GM06990 (cell line): ENCODE results near the gene CACNA2D2.

ENCODE experiments used
- DNase-seq: peaks from one replicate; pipeline ENCODE4 v3.0.0-alpha.2; 2011; ENCODE audit not compliant: insufficient read length; ENCODE audit errors: extremely low read depth
- H3K27me3 ChIP-seq: replicated peaks from 2 replicates; pipeline ENCODE4 v1.6.0; 2011; ENCODE audit warnings: low read length; ENCODE audit not compliant: control insufficient read depth, insufficient read depth
- H3K36me3 ChIP-seq: 2 replicates; pipeline ENCODE4 v1.5.1; 2011; ENCODE audit warnings: low read length; ENCODE audit not compliant: control insufficient read depth, insufficient read depth
- H3K4me3 ChIP-seq: replicated peaks from 2 replicates; pipeline ENCODE4 v1.5.1; 2011; ENCODE audit warnings: low read depth, mild to moderate bottlenecking, control low read depth, low read length
- TF ChIP-seq, protein P1 (sequence below): IDR thresholded peaks from 2 replicates; pipeline ENCODE4 v1.5.1; 2011; ENCODE audit warnings: low read length, control low read depth, mild to moderate bottlenecking, inconsistent platforms; ENCODE audit not compliant: insufficient read depth, poor library complexity, severe bottlenecking

CACNA2D2 gene

DNA sequence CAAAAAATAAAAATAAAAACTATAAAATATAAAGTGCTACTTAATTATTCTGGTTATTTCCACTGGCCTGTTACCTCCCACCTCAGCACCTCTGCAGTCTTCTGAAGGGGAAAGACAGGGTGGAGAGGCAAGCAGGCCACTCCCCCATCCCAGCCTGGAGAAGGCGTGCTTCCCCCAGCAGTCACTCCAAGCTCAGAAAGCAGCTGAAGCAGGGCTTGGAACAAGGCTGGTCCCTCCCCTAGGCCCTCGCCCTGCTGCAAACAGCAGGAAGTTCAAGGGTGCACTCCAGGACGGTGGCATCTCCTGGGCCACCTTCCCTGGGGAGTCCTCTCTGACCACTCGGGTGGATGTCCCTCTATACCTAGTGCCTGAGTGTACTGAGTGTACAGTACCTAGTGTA lies 21.4 kb downstream of the CACNA2D2 start:
- no peaks in the 10 kb centered on the region for H3K36me3 ChIP-seq
- H3K27me3 ChIP-seq, result peaks cover 1% of the 10 kb centered on the region
- TF ChIP-seq, protein P1, sequence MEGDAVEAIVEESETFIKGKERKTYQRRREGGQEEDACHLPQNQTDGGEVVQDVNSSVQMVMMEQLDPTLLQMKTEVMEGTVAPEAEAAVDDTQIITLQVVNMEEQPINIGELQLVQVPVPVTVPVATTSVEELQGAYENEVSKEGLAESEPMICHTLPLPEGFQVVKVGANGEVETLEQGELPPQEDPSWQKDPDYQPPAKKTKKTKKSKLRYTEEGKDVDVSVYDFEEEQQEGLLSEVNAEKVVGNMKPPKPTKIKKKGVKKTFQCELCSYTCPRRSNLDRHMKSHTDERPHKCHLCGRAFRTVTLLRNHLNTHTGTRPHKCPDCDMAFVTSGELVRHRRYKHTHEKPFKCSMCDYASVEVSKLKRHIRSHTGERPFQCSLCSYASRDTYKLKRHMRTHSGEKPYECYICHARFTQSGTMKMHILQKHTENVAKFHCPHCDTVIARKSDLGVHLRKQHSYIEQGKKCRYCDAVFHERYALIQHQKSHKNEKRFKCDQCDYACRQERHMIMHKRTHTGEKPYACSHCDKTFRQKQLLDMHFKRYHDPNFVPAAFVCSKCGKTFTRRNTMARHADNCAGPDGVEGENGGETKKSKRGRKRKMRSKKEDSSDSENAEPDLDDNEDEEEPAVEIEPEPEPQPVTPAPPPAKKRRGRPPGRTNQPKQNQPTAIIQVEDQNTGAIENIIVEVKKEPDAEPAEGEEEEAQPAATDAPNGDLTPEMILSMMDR, result no peak
- no peak for DNase-seq
- H3K4me3 ChIP-seq, result no peak overlapping the region

DNA sequence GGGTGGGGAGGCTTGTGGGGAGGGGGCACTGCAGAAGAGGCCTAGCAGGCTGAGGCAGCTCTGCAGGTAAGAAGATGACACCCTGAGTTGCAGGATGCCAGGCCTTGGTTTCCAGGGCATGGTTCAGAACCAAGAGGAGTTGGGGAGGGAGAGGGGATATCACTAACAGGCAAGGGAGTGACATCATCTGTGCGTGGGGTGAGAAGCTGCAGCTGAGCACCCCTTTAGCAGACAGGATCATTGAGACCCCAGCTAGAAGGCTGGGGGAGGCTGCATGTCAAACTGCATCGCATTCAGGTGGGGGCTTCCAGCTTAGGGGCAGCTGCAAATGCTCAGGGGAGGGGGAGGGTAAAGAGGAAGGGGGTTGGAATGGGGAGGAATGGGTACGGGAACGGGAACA lies 23.0 kb downstream of the CACNA2D2 start:
- DNase-seq, result no peak
- H3K27me3 ChIP-seq, result peaks cover 1% of the 10 kb centered on the region
- no peaks in the 10 kb centered on the region for H3K36me3 ChIP-seq

DNA sequence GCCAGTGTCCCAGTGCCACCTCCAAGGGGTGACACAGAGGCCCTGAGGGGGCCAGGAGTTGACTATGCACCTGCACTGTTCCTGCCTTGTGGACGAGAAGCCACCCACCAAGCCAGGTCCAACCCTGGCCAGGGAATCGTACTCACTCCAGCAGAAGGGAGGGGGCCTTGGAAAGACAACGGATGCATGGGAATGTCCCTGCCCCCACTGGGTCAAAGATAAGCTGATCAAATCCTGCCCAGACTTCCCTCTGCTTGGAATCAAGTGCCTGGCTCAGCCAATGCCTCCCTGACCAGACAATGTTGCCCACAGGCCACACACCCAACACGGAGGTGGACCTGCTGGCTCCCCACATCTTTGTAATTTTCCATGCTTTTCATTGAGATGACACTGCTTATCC lies 23.9 kb downstream of the CACNA2D2 start:
- TF ChIP-seq, protein P1, result no peak
- peaks cover 2% of the 10 kb centered on the region for H3K27me3 ChIP-seq
- H3K4me3 ChIP-seq, result no peak overlapping the region
- no peak for DNase-seq
- no peaks in the 10 kb centered on the region for H3K36me3 ChIP-seq

More for the DNA sequence above, 23.0 kb downstream of the CACNA2D2 start:
- TF ChIP-seq, protein P1, result no peak
- no peak overlapping the region for H3K4me3 ChIP-seq

DNA sequence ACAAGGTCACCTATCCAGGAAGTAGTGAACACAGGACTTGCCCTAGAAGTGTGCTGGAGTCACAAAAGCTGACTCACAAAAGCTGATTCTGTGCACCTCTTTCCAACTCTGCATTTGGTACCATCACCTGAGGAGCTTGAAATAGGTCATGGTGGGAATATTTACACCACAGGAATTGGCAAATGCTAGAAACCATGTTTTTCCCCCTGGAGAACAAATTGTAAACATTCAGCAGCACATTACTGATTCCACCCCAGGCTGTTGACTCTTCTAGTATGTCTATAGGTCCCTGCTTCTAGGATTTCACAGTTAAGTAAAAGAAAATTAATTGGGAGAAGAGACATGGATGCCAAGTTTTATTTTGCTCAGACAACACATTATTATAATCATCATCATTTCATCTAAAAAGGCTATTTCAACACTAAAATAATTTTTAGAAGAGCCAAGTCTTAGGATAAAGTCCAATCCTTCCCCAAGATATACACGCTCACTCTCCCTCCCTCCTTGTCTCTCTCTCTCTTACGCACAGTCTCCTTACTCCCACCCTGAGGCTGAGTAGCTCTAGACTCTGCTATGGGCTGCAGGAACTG lies 24.7 kb downstream of the CACNA2D2 start:
- peaks cover 3% of the 10 kb centered on the region for H3K27me3 ChIP-seq
- TF ChIP-seq, protein P1, result no peak
- no peak for DNase-seq
- no peaks in the 10 kb centered on the region for H3K36me3 ChIP-seq
- H3K4me3 ChIP-seq, result no peak overlapping the region

DNA sequence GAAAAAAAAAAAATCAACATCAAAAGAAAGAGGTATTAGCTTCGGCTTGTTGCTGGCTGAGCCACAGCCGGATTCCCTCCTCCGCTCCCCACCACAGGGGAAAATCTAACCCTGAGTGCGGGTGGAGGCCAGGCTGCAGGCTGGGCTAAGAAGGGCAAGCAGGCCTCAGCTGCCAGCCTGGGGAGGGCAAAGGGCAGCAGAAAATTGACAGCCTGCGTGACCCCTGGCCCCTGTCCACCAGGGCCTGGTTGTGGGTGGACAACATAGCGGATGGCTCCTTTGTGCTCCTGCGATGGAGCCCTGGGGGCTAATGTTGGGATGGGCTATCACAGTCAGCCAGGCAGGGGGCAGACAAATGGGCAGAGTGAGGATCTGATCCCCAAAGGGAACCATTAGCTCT lies 25.4 kb downstream of the CACNA2D2 start:
- TF ChIP-seq, protein P1, result no peak
- Histone ChIP-seq H3K36me3 (no peaks in the 10 kb centered on the region), H3K27me3 (peaks cover 3% of the 10 kb centered on the region), H3K4me3 (no peak overlapping the region)
- DNase-seq, result no peak

DNA sequence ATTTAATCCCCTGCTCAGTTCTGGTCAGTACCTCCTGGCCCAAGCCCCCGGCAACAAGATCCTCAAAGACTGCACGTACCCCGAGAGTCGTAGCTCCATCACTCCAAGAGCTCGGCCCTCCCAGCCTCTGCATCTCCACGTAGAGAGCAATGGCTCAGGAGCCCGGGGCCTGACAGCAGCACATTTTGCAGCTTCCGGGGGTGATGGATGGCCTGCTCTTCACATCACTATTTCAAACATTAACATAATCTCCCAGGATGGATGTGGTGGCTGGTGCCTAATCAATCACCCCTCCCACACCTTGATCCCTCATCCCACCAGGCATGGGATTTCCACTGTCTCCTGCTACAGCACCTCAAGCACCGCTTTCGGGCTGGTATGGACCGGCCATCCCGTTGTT lies 28.1 kb downstream of the CACNA2D2 start:
- peaks cover 2% of the 10 kb centered on the region for H3K27me3 ChIP-seq
- TF ChIP-seq, protein P1, result no peak
- H3K4me3 ChIP-seq, result no peak overlapping the region
- H3K36me3 ChIP-seq, result no peaks in the 10 kb centered on the region
- DNase-seq, result no peak
